OCI-LY7 (cell line): ENCODE measurements around the gene C18orf54. TPM values are rescaled to one million over a fixed set of nuclear protein-coding genes. Genes with fewer than 3 reads are reported as not detected.

Source experiments
- BruUV-seq: library from RNA; stranded (reverse); fragments of 400-500 nt; replicated peaks from 2 replicates; lab custom pipeline; 2021; lab: Mats Ljungman, UMichigan
- CTCF ChIA-PET: fragments of 300-600 bp; sonication (Branson Sonifier 250); formaldehyde crosslinking; loops from one replicate; lab custom pipeline; 2022; ENCODE audit warnings: antibody characterized with exemption; ENCODE audit not compliant: unreplicated experiment; lab: Charles Lee
- POLR2A ChIA-PET: fragments of 300-600 bp; sonication (Branson Sonifier 250); formaldehyde crosslinking; loops from one replicate; lab custom pipeline; 2022; ENCODE audit warnings: antibody characterized with exemption; lab: Charles Lee
- DNase-seq: peaks from one replicate; pipeline ENCODE4 v3.0.0-alpha.2; 2015; ENCODE audit warnings: low spot score
- H2AFZ ChIP-seq: fragments of 200-600 bp; sonication (generic), shearing (Covaris generic); 2 replicates; pipeline ENCODE4 v1.6.1; 2014; ENCODE audit warnings: mild to moderate bottlenecking, antibody characterized with exemption, low read length, moderate library complexity
- H3K27ac ChIP-seq: fragments of 200-600 bp; sonication (generic); 2 replicates; pipeline ENCODE4 v1.5.1; 2014; ENCODE audit warnings: mixed run types, low read depth, mild to moderate bottlenecking, moderate library complexity, low read length, inconsistent platforms; ENCODE audit not compliant: poor library complexity, severe bottlenecking
- H3K36me3 ChIP-seq: fragments of 200-600 bp; sonication (generic); 2 replicates; pipeline ENCODE4 v1.6.1; 2014; ENCODE audit warnings: mild to moderate bottlenecking, antibody characterized with exemption, low read length, moderate library complexity, mixed read lengths; ENCODE audit not compliant: insufficient read depth
- H3K4me1 ChIP-seq: fragments of 200-600 bp; sonication (generic); 2 replicates; pipeline ENCODE4 v1.5.1; 2014; ENCODE audit warnings: mild to moderate bottlenecking, low read length; ENCODE audit not compliant: insufficient read depth, poor library complexity, severe bottlenecking
- H3K4me2 ChIP-seq: fragments of 200-600 bp; sonication (generic); 2 replicates; pipeline ENCODE4 v1.6.1; 2014; ENCODE audit warnings: mild to moderate bottlenecking, low read length
- H3K4me3 ChIP-seq: fragments of 200-600 bp; sonication (generic); 2 replicates; pipeline ENCODE4 v1.5.1; 2014; ENCODE audit warnings: mild to moderate bottlenecking, low read depth, low read length; ENCODE audit not compliant: poor library complexity, severe bottlenecking
- H3K79me2 ChIP-seq: fragments of 200-600 bp; sonication (generic); 2 replicates; pipeline ENCODE4 v1.6.1; 2016; ENCODE audit warnings: low read depth, mild to moderate bottlenecking, low read length, moderate library complexity, mixed read lengths; ENCODE audit not compliant: insufficient read depth
- H3K9me2 ChIP-seq: fragments of 200-600 bp; sonication (generic); 2 replicates; pipeline ENCODE4 v1.6.1; 2016; ENCODE audit warnings: mild to moderate bottlenecking, low read length, mixed read lengths; ENCODE audit not compliant: insufficient read depth
- H3K9me3 ChIP-seq: fragments of 200-600 bp; sonication (generic); 2 replicates; pipeline ENCODE4 v1.6.1; 2014; ENCODE audit warnings: mild to moderate bottlenecking, mixed run types, low read length, mixed read lengths
- H4K20me1 ChIP-seq: fragments of 200-600 bp; sonication (generic); 2 replicates; pipeline ENCODE4 v1.6.1; 2014; ENCODE audit warnings: mild to moderate bottlenecking, antibody characterized with exemption, low read length, moderate library complexity, mixed read lengths; ENCODE audit not compliant: insufficient read depth
- CTCF ChIP-seq: fragments of 200-600 bp; sonication (generic); conservative IDR thresholded peaks from 2 replicates; pipeline ENCODE4 v1.5.1; 2014; ENCODE audit warnings: mild to moderate bottlenecking, antibody characterized with exemption, low read length, moderate library complexity, mixed read lengths
- EZH2phosphoT487 ChIP-seq: fragments of 200-600 bp; sonication (generic); IDR thresholded peaks from 2 replicates; pipeline ENCODE4 v1.6.1; 2018; ENCODE audit warnings: low read depth, borderline replicate concordance, mild to moderate bottlenecking, mixed run types, antibody characterized with exemption, low read length, moderate library complexity, mixed read lengths
- intact Hi-C: fragments of 100-400 bp; cut with micrococcal nuclease; formaldehyde crosslinking; loops from one replicate; pipeline ENCODE4 v1.10.0; 2022; ENCODE audit not compliant: unreplicated experiment
- total RNA-seq, 2 experiments: library from RNA; depleted of rRNA in 1 of 2; stranded (reverse); fragments of >200 nt in 1 of 2; shearing (Covaris generic) in 1 of 2; gene quantifications; 2 replicates each; pipeline ENCODE4 v1.2.3, GENCODE V29; 2014 to 2022

Gene C18orf54
- total RNA-seq, 2 experiments from 2014 or later, result 4.9 to 14.1 TPM

DNA sequence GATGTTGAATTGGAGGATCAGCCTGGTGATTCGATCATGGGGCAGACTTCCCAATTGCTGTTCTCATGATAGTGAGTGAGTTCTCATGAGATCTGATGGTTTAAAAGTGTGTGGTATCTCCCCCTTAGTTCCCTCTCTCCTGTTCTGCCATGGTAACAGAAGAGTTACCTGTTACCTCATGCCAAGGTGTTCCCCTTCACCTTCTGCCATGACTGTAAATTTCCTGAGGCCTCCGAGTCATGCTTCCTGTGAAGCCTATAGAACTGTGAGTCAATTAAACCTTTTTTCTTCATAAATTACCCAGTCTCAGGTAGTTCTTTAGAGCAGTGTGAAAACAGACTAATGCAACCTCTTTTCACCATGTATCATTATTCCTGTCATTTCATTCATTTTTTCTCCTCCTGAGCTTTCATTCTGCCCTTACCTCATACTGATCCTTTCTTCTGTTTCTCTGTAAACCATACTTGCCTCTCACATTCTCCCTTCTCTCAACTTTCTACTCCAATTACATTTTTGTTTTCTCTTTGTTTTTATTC lies 22.0 kb upstream of the C18orf54 start:
- Histone ChIP-seq H3K9me3 (no peaks in the 10 kb centered on the region), H4K20me1 (no peaks in the 10 kb centered on the region), H3K79me2 (no peaks in the 10 kb centered on the region), H3K9me2 (no peaks in the 10 kb centered on the region), H3K36me3 (no peaks in the 10 kb centered on the region), H3K27ac (no peak overlapping the region), H3K4me1 (no peaks in the 10 kb centered on the region), H3K4me3 (no peak overlapping the region), H3K4me2 (no peak overlapping the region), H2AFZ (no peak overlapping the region)
- intact Hi-C loops, result no loop called here
- TF ChIP-seq CTCF (no peak), EZH2phosphoT487 (no peak)
- POLR2A ChIA-PET, result no interaction called here
- no peak for DNase-seq
- CTCF ChIA-PET, result no interaction called here
- no TSS peak for BruUV-seq

- POLR2A ChIA-PET, result no interaction called here
- CTCF ChIA-PET, result no interaction called here
Observed at GRCh38 chr18:54338230-54338629, 19.5 kb upstream of the C18orf54 start.

More at GRCh38 chr18:54338230-54338629, 19.5 kb upstream of the C18orf54 start:
- Histone ChIP-seq H3K27ac (no peak overlapping the region), H3K4me1 (no peaks in the 10 kb centered on the region), H3K9me3 (no peaks in the 10 kb centered on the region), H3K4me3 (no peak overlapping the region), H3K9me2 (no peaks in the 10 kb centered on the region), H3K79me2 (no peaks in the 10 kb centered on the region), H3K4me2 (no peak overlapping the region), H4K20me1 (no peaks in the 10 kb centered on the region), H3K36me3 (no peaks in the 10 kb centered on the region), H2AFZ (no peak overlapping the region)
- BruUV-seq, result no TSS peak
- no peak for DNase-seq
- TF ChIP-seq CTCF (no peak), EZH2phosphoT487 (no peak)
- intact Hi-C loops, result no loop called here
